Measurements from ENCODE around the gene RANBP3.

GRCh38 chr19:5963855-5964254 is 14.1 kb downstream of the RANBP3 start:
- TF ChIP-seq TAF1 (IDR thresholded peaks at IDR 0.05; ENCODE audit: low read depth) = no peak
- no peak for TF ChIP-seq RAD21 (IDR thresholded peaks at IDR 0.05; ENCODE audit: low read depth)
- no peak for TF ChIP-seq FOXM1 (IDR thresholded peaks at IDR 0.05; ENCODE audit: borderline replicate concordance, low read depth)
- no peak for TF ChIP-seq CREB1 (IDR thresholded peaks at IDR 0.05; ENCODE audit: low read depth)
- no peak for TF ChIP-seq EP300 (IDR thresholded peaks at IDR 0.05; ENCODE audit: borderline replicate concordance)
- TF ChIP-seq CEBPB (IDR thresholded peaks at IDR 0.05) = no peak
- no peak for TF ChIP-seq ZBTB7A (IDR thresholded peaks at IDR 0.05; ENCODE audit: low read depth)
- no peak for TF ChIP-seq USF1 (IDR thresholded peaks at IDR 0.05)
- TF ChIP-seq YY1 (IDR thresholded peaks at IDR 0.05; ENCODE audit: low read depth) = no peak
- no peak for TF ChIP-seq MAX (IDR thresholded peaks at IDR 0.05)
- no peak for TF ChIP-seq REST (IDR thresholded peaks at IDR 0.05; ENCODE audit: low read depth)
- TF ChIP-seq EGR1 (IDR thresholded peaks at IDR 0.05) = no peak
- no peak for TF ChIP-seq TCF12 (IDR thresholded peaks at IDR 0.05; ENCODE audit: low read depth)
- no peak for TF ChIP-seq TEAD4 (IDR thresholded peaks at IDR 0.05)
